SK-N-SH (cell line): ENCODE data around the gene HOXB5. TPM values are rescaled to one million over a fixed set of nuclear protein-coding genes. Genes with fewer than 3 reads are reported as not detected.

ENCODE experiments used
- CTCF ChIA-PET: fragments of 300-600, 350-600 bp; formaldehyde crosslinking; extraction: SDS; loops from one replicate; lab custom pipeline; 2021; lab: Yijun Ruan, JAX
- POLR2A ChIA-PET: fragments of 350-600 bp; sonication (Branson Sonifier 250); formaldehyde crosslinking; extraction: SDS; loops from one replicate; lab custom pipeline; 2020; ENCODE audit warnings: antibody characterized with exemption, inconsistent platforms; lab: Yijun Ruan, JAX
- DNase-seq: peaks from one replicate; pipeline ENCODE4 v3.0.0; 2012
- H2AFZ ChIP-seq: fragments of 200-600 bp; sonication (generic); 2 replicates; pipeline ENCODE4 v1.8.1; 2016; ENCODE audit warnings: antibody characterized with exemption, mild to moderate bottlenecking, low read depth
- H3F3A ChIP-seq: fragments of 200-600 bp; sonication (generic); replicated peaks from 2 replicates; pipeline ENCODE3; 2016; ENCODE audit warnings: antibody characterized with exemption, mild to moderate bottlenecking; ENCODE audit not compliant: insufficient read depth
- H3K27ac ChIP-seq, 2 experiments: fragments of 200-500 bp in 1 of 2; fragments of 200-600 bp in 1 of 2; sonication (Bioruptor generic) in 1 of 2; sonication (generic), shearing (Covaris generic) in 1 of 2; 2 replicates each; pipeline versions ENCODE4 v1.5.1 to v1.6.1; 2014 to 2016; ENCODE audit warnings: low read depth in 2 of 2, inconsistent platforms in 1 of 2, low read length in 1 of 2, mild to moderate bottlenecking in 1 of 2, mixed read lengths in 1 of 2
- H3K27me3 ChIP-seq: fragments of 200-600 bp; sonication (generic), shearing (Covaris generic); 2 replicates; pipeline ENCODE4 v1.6.1; 2016; ENCODE audit warnings: mixed run types; ENCODE audit not compliant: insufficient read depth
- H3K36me3 ChIP-seq, 2 experiments: fragments of 200-500 bp in 1 of 2; fragments of 200-600 bp in 1 of 2; sonication (Bioruptor generic) in 1 of 2; sonication (generic) in 1 of 2; replicated peaks in 1 of 2; 2 replicates each; pipeline versions ENCODE3 to v1.5.1; 2014 to 2016; ENCODE audit warnings: low read length in 1 of 2, mild to moderate bottlenecking in 1 of 2; ENCODE audit not compliant: insufficient read depth in 2 of 2, control insufficient read depth in 1 of 2
- H3K4me1 ChIP-seq, 2 experiments: fragments of 200-500 bp in 1 of 2; fragments of 200-600 bp in 1 of 2; sonication (Bioruptor generic) in 1 of 2; sonication (generic), shearing (Covaris generic) in 1 of 2; 2 replicates each; pipeline versions ENCODE4 v1.5.1 to v1.6.1; 2014 to 2016; ENCODE audit warnings: low read depth in 1 of 2, low read length in 1 of 2, mixed run types in 1 of 2; ENCODE audit not compliant: insufficient read depth in 2 of 2, control insufficient read depth in 1 of 2
- H3K4me2 ChIP-seq: fragments of 200-600 bp; sonication (generic), shearing (Covaris generic); 2 replicates; pipeline ENCODE4 v1.6.1; 2017; ENCODE audit warnings: mixed run types
- H3K4me3 ChIP-seq, 2 experiments: fragments of 200-500 bp in 1 of 2; fragments of 200-600 bp in 1 of 2; sonication (Bioruptor generic) in 1 of 2; sonication (generic), shearing (Covaris generic) in 1 of 2; 2 replicates each; pipeline versions ENCODE4 v1.5.1 to v1.8.1; 2014 to 2016; ENCODE audit warnings: low read depth in 2 of 2, inconsistent platforms in 1 of 2, low read length in 1 of 2, mild to moderate bottlenecking in 1 of 2, mixed read lengths in 1 of 2, moderate library complexity in 1 of 2
- H3K79me2 ChIP-seq: fragments of 200-600 bp; sonication (generic); 2 replicates; pipeline ENCODE4 v1.8.1; 2017; ENCODE audit warnings: mild to moderate bottlenecking; ENCODE audit not compliant: insufficient read depth
- H3K9ac ChIP-seq: fragments of 200-600 bp; sonication (generic); 2 replicates; pipeline ENCODE4 v1.6.1; 2017; ENCODE audit warnings: mixed run types
- H3K9me2 ChIP-seq: fragments of 200-600 bp; sonication (generic); 2 replicates; pipeline ENCODE4 v1.6.1; 2017; ENCODE audit warnings: mixed run types
- H3K9me3 ChIP-seq: fragments of 200-600 bp; sonication (generic); 2 replicates; pipeline ENCODE4 v1.6.1; 2017; ENCODE audit warnings: mixed run types, mild to moderate bottlenecking, moderate library complexity
- H4K20me1 ChIP-seq: fragments of 200-600 bp; sonication (generic); 2 replicates; pipeline ENCODE4 v1.6.1; 2017; ENCODE audit warnings: mild to moderate bottlenecking, mixed run types; ENCODE audit not compliant: insufficient read depth
- CHD2 ChIP-seq: fragments of 150-350 bp; IDR thresholded peaks from 2 replicates; pipeline ENCODE4 v1.6.1; 2018; ENCODE audit warnings: low read length; ENCODE audit not compliant: partially characterized antibody
- ELF1 ChIP-seq: IDR thresholded peaks from 2 replicates; pipeline ENCODE4 v1.4.0; 2012
- EZH2phosphoT487 ChIP-seq: fragments of 200-600 bp; sonication (generic); IDR thresholded peaks from 2 replicates; pipeline ENCODE4 v1.6.1; 2017; ENCODE audit warnings: low read depth, mixed run types, mild to moderate bottlenecking, antibody characterized with exemption, moderate library complexity, borderline replicate concordance
- FOSL2 ChIP-seq: IDR thresholded peaks from 2 replicates; pipeline ENCODE4 v1.4.0; 2012; ENCODE audit warnings: low read depth, mild to moderate bottlenecking, moderate library complexity, borderline replicate concordance
- FOXM1 ChIP-seq: IDR thresholded peaks from 2 replicates; pipeline ENCODE4 v1.4.0; 2012; ENCODE audit warnings: low read depth, mild to moderate bottlenecking
- GABPA ChIP-seq: IDR thresholded peaks from 2 replicates; pipeline ENCODE4 v1.4.0; 2012; ENCODE audit warnings: low read depth, mild to moderate bottlenecking
- GATA2 ChIP-seq: sonication (generic); formaldehyde crosslinking; IDR thresholded peaks from 2 replicates; pipeline ENCODE4 v1.5.0; 2020; ENCODE audit warnings: mild to moderate bottlenecking, missing genetic modification reagents
- JUND ChIP-seq: IDR thresholded peaks from 2 replicates; pipeline ENCODE4 v1.4.0; 2012
- MXI1 ChIP-seq: IDR thresholded peaks from 2 replicates; pipeline ENCODE4 v1.6.1; 2012; ENCODE audit warnings: mild to moderate bottlenecking, low read depth, low read length, improper control_type of control experiment
- NRF1 ChIP-seq: IDR thresholded peaks from 2 replicates; pipeline ENCODE4 v1.6.1; 2012; ENCODE audit warnings: low read depth, mild to moderate bottlenecking, low read length
- PBX3 ChIP-seq: IDR thresholded peaks from 2 replicates; pipeline ENCODE4; 2012
- POLR2AphosphoS5 ChIP-seq: IDR thresholded peaks from 2 replicates; pipeline ENCODE4 v1.6.1; 2012; ENCODE audit warnings: low read depth, low read length
- RCOR1 ChIP-seq: fragments of 150-350 bp; IDR thresholded peaks from 2 replicates; pipeline ENCODE4 v1.6.1; 2017; ENCODE audit warnings: antibody characterized with exemption, low read length
- SIN3A ChIP-seq: IDR thresholded peaks from 2 replicates; pipeline ENCODE4 v1.6.1; 2012; ENCODE audit warnings: low read depth, mild to moderate bottlenecking, low read length, moderate library complexity, borderline replicate concordance
- SMC3 ChIP-seq: IDR thresholded peaks from 2 replicates; pipeline ENCODE4 v1.6.1; 2012; ENCODE audit warnings: low read depth, low read length, improper control_type of control experiment
- USF2 ChIP-seq: fragments of 150-350 bp; IDR thresholded peaks from 2 replicates; pipeline ENCODE4 v1.6.1; 2017; ENCODE audit warnings: antibody characterized with exemption, low read length, low read depth, borderline replicate concordance
- WGBS: methylation state at CpG from one replicate; pipeline ENCODE4 v1.1.6; 2017; ENCODE audit warnings: low lambda C conversion rate; 5-methylcytosine and 5-hydroxymethylcytosine counted together
- polyA plus RNA-seq, 3 experiments: library from polyadenylated mRNA; depleted of rRNA; stranded (reverse); fragments of >200 nt; gene quantifications; 2 replicates each; pipeline ENCODE4 v1.2.3, GENCODE V29; 2012
- TF ChIP-seq, protein P1 (sequence below): IDR thresholded peaks from 2 replicates; pipeline ENCODE4 v1.4.0; 2012; ENCODE audit warnings: low read depth, borderline replicate concordance
- TF ChIP-seq, protein P2 (sequence below): IDR thresholded peaks from 2 replicates; pipeline ENCODE4 v1.4.0; 2012; ENCODE audit warnings: low read depth

The HOXB5 gene
- polyA plus RNA-seq, 1 of the 3 experiments (the other 2 are of a cell fraction), result not detected

DNA sequence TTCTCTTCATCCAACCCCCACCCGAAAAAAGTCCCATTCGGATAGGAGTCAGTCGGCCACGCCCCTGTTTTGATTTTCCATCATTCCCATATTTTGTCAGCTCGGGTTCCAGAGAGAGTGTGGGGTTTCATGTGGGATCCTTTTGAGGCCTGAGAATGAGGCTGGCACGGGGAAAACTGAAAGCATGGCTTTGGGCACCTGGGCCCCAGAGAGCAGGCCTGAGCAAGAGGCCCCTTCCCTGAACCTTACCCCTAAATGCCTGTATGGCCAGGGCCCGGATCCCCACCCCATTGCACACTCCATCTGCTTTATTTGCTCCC, 10.9 kb downstream of the HOXB5 start:
- ChIA-PET CTCF (interaction anchor here (0.8 to 1.5 kb wide), 3 partner anchors 54 to 248 kb away, joined by 3 to 4 read pairs (median 3); no protein-coding TSS in a partner anchor), POLR2A (no interaction called here)
- H4K20me1 ChIP-seq, result peaks cover 9% of the 10 kb centered on the region; the same call in 1 of the 2 replicates
- H3K79me2 ChIP-seq, result no peaks in the 10 kb centered on the region
- H3K27ac ChIP-seq, result no peak overlapping the region
- no peak overlapping the region for H3K9ac ChIP-seq
- peaks cover 2 to 3% of the 10 kb centered on the region in 2 experiments; a peak in 1 of 4 replicates for H3K4me1 ChIP-seq
- TF ChIP-seq MXI1, result no peak
- H2AFZ ChIP-seq, result no peak overlapping the region
- H3K9me3 ChIP-seq, result no peaks in the 10 kb centered on the region
- H3K4me3 ChIP-seq, result no peak overlapping the region
- no peak overlapping the region for H3K4me2 ChIP-seq
- no peaks in the 10 kb centered on the region for H3K36me3 ChIP-seq
- no peak for DNase-seq
- H3K9me2 ChIP-seq, result no peaks in the 10 kb centered on the region
- WGBS, result 28% methylated on average over 7 of the region's 7 CpGs
- H3F3A ChIP-seq, result peaks cover 4% of the 10 kb centered on the region
- H3K27me3 ChIP-seq, result peaks cover 94% of the 10 kb centered on the region

GRCh38 chr17:48579760-48580554, 13.6 kb downstream of the HOXB5 start:
- DNase-seq, result no peak
- Histone ChIP-seq H3K79me2 (no peaks in the 10 kb centered on the region), H3K9me2 (no peaks in the 10 kb centered on the region), H3K4me1 (peaks cover 0 to under 1% of the 10 kb centered on the region in 2 experiments; a peak in 1 of 4 replicates), H3K9me3 (no peaks in the 10 kb centered on the region), H3K27ac (no peak overlapping the region), H3K27me3 (peaks cover 94% of the 10 kb centered on the region), H3F3A (peaks cover 4% of the 10 kb centered on the region), H3K4me3 (no peak overlapping the region), H3K9ac (no peak overlapping the region), H4K20me1 (peaks cover 9% of the 10 kb centered on the region; the same call in 1 of the 2 replicates), H3K4me2 (no peak overlapping the region), H2AFZ (no peak overlapping the region), H3K36me3 (no peaks in the 10 kb centered on the region)
- POLR2A ChIA-PET, result no interaction called here
- CTCF ChIA-PET, result interaction anchor here (0.7 to 1.5 kb wide), 4 partner anchors 12 to 244 kb away, joined by 3 read pairs; no protein-coding TSS in a partner anchor
- no peak for TF ChIP-seq RCOR1
- 0 out of 2 replicates have a peak, but pooled peaks have one; percentile 16 for TF ChIP-seq POLR2AphosphoS5
- TF ChIP-seq SIN3A, result no peak
- WGBS, result 27% methylated on average over 26 of the region's 26 CpGs

GRCh38 chr17:48579471-48579759, 14.2 kb downstream of the HOXB5 start:
- CTCF ChIA-PET, result interaction anchor here (0.7 to 1.5 kb wide), 3 partner anchors 11 to 244 kb away, joined by 3 read pairs; no protein-coding TSS in a partner anchor
- 17% methylated on average over 7 of the region's 7 CpGs for WGBS
- H3K79me2 ChIP-seq, result no peaks in the 10 kb centered on the region
- H3K9me3 ChIP-seq, result no peaks in the 10 kb centered on the region
- POLR2A ChIA-PET, result no interaction called here
- no peak overlapping the region for H3K4me2 ChIP-seq
- H3K4me1 ChIP-seq, result no peaks in the 10 kb centered on the region; a peak in 1 of 4 replicates
- peaks cover 4% of the 10 kb centered on the region for H3F3A ChIP-seq
- H3K27me3 ChIP-seq, result peaks cover 94% of the 10 kb centered on the region
- H3K27ac ChIP-seq, result no peak overlapping the region
- H3K9me2 ChIP-seq, result no peaks in the 10 kb centered on the region
- DNase-seq, result no peak
- no peaks in the 10 kb centered on the region for H3K36me3 ChIP-seq
- no peak overlapping the region for H2AFZ ChIP-seq
- no peak overlapping the region for H3K9ac ChIP-seq
- peaks cover 9% of the 10 kb centered on the region; the same call in 1 of the 2 replicates for H4K20me1 ChIP-seq
- no peak for TF ChIP-seq EZH2phosphoT487
- TF ChIP-seq FOSL2, result no peak
- TF ChIP-seq CHD2, result no peak
- TF ChIP-seq GABPA, result no peak
- no peak for TF ChIP-seq JUND
- no peak for TF ChIP-seq ELF1
- no peak for TF ChIP-seq GATA2 (CRISPR knock-in tag)
- TF ChIP-seq, protein P1, sequence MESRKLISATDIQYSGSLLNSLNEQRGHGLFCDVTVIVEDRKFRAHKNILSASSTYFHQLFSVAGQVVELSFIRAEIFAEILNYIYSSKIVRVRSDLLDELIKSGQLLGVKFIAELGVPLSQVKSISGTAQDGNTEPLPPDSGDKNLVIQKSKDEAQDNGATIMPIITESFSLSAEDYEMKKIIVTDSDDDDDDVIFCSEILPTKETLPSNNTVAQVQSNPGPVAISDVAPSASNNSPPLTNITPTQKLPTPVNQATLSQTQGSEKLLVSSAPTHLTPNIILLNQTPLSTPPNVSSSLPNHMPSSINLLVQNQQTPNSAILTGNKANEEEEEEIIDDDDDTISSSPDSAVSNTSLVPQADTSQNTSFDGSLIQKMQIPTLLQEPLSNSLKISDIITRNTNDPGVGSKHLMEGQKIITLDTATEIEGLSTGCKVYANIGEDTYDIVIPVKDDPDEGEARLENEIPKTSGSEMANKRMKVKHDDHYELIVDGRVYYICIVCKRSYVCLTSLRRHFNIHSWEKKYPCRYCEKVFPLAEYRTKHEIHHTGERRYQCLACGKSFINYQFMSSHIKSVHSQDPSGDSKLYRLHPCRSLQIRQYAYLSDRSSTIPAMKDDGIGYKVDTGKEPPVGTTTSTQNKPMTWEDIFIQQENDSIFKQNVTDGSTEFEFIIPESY, result no peak
- TF ChIP-seq POLR2AphosphoS5, result no peak
- no peak for TF ChIP-seq FOXM1
- TF ChIP-seq MXI1, result no peak
- TF ChIP-seq, protein P2, sequence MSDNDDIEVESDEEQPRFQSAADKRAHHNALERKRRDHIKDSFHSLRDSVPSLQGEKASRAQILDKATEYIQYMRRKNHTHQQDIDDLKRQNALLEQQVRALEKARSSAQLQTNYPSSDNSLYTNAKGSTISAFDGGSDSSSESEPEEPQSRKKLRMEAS, result no peak
- TF ChIP-seq SMC3, result no peak
- TF ChIP-seq NRF1, result no peak
- no peak for TF ChIP-seq PBX3
- no peak for TF ChIP-seq USF2
- no peak overlapping the region for H3K4me3 ChIP-seq
